SKM-1 (cell line): ENCODE results near the gene LOC128125822.

Experiments used
- DNase-seq: peaks from one replicate; lab custom pipeline; 2025; ENCODE audit not compliant: unreplicated experiment; lab: John Stamatoyannopoulos, UW

LOC128125822 gene

GRCh38 chr6:63554782-63555181 lies 17.5 kb upstream of the LOC128125822 start:
- DNase-seq: no peak

DNA sequence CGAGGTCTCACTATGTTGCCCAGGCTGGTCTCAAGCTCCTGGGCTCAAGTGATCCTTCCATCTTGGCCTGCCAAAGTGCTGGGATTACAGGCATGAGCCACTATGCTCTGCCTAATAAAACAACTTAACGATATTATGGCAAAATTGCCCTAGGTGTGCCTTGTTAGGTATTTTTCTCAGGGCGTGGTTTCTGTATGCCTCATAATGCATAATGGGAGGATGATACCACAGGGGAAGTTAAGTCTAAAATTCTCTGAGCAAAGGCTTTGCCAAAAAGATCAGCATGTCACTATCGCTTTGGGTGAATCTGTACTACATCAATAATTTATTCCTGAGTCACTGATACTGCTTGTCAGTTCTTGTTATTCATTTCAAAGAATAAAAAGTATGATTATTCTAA lies 15.9 kb upstream of the LOC128125822 start:
- no peak for DNase-seq

DNA sequence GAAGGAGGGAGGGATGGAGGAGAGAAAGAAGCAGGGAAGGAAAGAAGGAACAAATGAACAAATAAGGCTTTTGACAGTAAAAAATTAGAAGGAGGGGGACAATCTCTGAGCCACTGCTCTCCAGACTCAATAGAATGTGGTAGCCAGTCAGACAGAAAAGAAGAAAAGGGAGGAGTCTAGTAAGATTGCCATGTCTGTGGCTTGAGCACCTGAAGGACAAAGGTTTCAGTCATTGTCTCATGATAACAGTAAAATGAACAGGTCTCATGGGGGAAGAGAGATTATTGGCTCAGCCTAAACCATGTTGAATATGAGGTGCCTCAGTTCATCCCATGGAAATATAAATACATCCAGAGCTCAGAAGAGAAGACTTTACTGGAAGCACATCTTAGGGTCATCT lies 14.0 kb upstream of the LOC128125822 start:
- DNase-seq: no peak

GRCh38 chr6:63560801-63561287 lies 11.4 kb upstream of the LOC128125822 start:
- DNase-seq: no peak

- DNase-seq: no peak
Measured at GRCh38 chr6:63561288-63561687, 11.0 kb upstream of the LOC128125822 start.

DNA sequence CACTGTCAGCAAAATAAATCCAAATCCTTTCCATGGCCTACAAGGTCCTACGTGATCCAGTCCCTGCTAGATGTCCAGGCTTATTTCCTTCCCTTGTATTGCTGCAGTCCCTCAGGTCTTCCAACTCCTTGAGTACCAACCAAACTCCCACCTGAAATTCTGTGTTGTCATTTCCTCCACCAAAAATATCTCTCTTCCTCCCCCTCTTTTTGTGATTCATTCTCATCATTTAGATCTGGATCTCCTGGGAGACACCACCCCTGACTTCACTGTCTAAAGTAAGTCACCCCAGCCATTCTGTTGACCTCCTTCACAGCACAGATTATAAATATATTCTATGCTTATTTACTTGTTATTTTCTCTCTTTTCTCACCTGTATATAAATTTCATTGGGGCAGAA lies 9.0 kb upstream of the LOC128125822 start:
- DNase-seq: no peak

DNA sequence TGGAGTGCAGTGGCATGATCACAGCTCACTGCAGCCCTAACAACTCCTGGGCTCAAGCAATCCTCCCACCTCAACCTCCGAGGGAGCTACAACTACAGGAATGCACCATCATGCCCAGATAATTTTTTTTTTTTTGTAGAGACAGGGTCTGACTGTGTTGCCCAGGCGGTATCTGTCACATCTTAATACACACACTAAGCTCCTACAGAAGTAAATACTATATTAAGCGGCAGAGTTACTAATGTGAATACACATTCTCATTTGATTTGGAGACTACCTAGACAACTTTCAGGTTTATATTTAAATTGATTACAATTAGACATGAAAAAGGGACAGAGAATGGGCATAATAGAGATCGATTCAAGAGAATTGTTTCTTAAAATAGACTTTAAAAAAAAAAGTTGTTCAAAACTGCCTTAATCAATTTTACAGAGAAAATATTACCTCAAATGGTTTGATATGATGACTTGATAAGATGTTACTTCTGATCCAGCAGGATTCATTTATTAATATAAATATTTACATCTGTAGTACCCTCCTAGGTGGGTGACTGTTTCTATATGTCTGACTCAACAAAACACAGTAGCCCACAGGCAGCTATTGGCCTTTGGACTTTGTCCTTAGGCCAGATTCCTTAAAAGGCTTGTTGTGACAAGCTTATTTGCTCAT lies 7.1 kb upstream of the LOC128125822 start:
- DNase-seq: no peak

DNA sequence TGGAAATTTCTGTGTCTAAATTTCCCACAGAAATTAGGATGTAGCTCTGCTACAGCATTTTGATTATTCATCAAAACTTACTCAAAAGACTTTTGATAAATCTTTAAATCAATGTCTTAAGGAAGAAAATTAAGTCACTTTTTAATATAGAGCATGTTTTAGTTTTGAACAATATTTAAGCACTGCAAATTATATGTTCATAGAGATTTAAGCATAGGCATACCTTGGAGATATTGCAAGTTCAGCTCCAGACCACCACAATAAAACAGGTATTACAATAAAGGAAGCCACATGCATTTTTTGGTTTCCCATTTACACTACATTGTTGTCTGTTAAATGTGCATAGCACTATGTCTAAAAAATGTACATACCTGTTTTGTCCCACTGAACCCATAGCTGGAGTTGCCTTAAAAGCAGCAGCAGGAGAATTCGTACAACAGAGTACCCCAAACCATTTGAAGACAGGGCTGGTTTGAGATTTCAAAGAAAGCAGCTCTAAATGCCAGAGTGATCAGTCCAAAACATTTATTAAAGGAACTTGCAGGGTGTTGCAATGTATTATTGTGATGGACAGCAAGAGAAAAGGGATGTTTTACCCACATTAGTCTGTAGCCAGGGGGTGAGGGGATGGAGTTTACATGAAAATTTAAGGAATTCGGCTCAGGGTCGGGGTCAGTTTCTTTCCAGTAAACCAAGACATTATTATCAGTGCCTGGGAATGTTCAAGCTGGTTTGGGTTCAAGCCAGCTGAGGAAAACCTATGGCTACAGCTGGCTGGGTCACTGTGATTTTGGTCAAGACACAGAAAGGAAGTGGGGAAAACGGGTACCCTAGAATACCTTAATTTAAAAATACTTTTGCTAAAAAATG lies 6.3 kb upstream of the LOC128125822 start:
- DNase-seq: no peak

- no peak for DNase-seq
Measured at GRCh38 chr6:63567966-63568365, 4.3 kb upstream of the LOC128125822 start.

DNA sequence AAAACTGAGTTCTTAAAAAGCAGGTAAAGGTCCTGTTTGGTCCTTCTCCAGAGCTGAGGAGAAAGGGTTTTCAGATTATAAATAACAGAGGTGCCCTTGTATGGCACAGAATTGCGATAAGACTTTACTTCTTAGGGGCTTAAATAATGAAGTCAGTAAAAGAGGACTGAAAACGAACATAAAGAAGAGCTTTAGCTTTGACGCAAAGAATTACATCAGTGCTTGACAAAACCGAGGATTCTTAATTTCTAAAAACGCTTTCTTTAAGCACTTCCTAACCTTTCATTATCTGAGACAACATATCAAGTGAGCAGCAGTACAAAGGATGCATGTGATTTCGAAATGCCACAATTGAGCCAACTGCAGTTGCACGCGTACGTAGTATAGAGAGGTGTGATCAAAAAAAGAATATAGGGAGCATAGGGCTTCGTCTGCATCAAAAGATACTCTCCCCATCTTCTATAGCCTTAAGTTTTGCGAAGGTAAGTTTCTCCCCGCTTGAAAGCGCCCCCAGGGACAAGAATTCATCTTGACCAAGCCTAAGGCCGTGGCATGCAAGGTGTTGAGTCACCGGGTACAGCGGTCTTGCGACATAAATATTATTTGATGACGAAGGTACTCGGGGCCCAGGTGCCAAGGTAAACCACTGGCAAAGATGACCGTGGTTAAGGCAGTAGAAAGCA lies 778 bp upstream of the LOC128125822 start:
- peak; percentile 74 for DNase-seq

GRCh38 chr6:63572747-63573075 lies 431 bp downstream of the LOC128125822 start:
- no peak for DNase-seq

- DNase-seq: peak; percentile 37
Measured at GRCh38 chr6:63573076-63573898, 1.0 kb downstream of the LOC128125822 start.

- DNase-seq: peak; percentile 55
Measured at GRCh38 chr6:63573899-63574553, 1.7 kb downstream of the LOC128125822 start.

DNA sequence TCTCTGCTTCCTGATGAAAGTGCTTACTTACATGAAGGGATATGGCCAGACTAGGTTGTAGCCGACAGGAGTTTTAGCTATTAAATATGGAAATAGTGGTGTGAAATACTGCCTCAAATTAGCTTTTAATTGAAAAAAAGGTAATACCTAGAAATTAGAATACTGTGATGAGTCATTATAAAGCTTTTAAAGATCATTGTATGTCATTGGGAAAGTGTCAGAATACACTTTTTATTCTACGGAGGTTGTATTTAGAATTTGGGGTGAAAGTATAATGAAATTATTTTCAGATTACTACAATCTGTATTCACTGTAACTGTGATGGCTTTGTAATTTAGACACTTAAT lies 2.2 kb downstream of the LOC128125822 start:
- no peak for DNase-seq

- no peak for DNase-seq
Measured at GRCh38 chr6:63576147-63576772, 4.0 kb downstream of the LOC128125822 start.

GRCh38 chr6:63576985-63577712 lies 4.9 kb downstream of the LOC128125822 start:
- no peak for DNase-seq

DNA sequence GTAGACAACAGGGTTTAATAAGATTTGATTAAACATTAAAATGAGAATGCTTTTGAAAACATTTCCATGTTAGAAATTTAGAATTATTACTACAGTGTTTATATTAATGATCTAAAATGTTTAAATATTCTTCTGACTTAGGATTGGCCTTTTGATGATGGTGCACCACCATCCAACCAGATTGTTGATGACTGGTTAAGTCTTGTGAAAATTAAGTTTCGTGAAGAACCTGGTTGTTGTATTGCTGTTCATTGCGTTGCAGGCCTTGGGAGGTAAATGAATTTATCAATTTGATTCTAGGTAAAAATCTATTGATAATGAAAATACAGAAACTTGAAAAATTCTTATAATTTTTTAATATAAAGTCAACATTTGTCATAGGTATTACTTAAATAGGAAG lies 6.5 kb downstream of the LOC128125822 start:
- DNase-seq: no peak

DNA sequence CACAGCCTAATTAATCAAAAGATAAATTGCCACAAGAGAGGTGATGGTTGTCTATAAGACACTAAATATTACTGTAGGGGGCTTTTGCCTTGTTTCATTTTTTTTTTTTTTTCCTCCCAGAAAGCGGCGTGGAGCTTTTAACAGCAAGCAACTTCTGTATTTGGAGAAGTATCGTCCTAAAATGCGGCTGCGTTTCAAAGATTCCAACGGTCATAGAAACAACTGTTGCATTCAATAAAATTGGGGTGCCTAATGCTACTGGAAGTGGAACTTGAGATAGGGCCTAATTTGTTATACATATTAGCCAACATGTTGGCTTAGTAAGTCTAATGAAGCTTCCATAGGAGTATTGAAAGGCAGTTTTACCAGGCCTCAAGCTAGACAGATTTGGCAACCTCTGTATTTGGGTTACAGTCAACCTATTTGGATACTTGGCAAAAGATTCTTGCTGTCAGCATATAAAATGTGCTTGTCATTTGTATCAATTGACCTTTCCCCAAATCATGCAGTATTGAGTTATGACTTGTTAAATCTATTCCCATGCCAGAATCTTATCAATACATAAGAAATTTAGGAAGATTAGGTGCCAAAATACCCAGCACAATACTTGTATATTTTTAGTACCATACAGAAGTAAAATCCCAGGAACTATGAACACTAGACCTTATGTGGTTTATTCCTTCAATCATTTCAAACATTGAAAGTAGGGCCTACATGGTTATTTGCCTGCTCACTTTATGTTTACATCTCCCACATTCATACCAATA lies 7.8 kb downstream of the LOC128125822 start:
- DNase-seq: no peak

DNA sequence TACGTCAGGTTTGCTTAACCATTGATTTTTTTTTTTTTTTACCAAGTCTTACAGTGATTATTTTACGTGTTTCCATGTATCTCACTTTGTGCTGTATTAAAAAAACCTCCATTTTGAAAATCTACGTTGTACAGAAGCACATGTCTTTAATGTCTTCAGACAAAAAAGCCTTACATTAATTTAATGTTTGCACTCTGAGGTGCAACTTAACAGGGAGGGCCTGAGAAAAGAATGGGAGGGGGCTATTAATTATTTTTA lies 8.4 kb downstream of the LOC128125822 start:
- DNase-seq: no peak
